GM21576 (cell line): ENCODE results near the gene MTHFD2.
A peak's percentile ranks its signal among the peaks of the same experiment; 100 is the strongest.
"Not testable (repeated sequence)": the region's sequence is repeated elsewhere in the genome, so short reads cannot be mapped to it uniquely, and the experiment has no call there.

ENCODE experiments used
- ATAC-seq: cut with Tn5 transposase; IDR thresholded peaks from one replicate; pipeline ENCODE4 v1.9.1; 2021; ENCODE audit warnings: mild to moderate bottlenecking, moderate library complexity; ENCODE audit not compliant: unreplicated experiment

MTHFD2 gene

DNA sequence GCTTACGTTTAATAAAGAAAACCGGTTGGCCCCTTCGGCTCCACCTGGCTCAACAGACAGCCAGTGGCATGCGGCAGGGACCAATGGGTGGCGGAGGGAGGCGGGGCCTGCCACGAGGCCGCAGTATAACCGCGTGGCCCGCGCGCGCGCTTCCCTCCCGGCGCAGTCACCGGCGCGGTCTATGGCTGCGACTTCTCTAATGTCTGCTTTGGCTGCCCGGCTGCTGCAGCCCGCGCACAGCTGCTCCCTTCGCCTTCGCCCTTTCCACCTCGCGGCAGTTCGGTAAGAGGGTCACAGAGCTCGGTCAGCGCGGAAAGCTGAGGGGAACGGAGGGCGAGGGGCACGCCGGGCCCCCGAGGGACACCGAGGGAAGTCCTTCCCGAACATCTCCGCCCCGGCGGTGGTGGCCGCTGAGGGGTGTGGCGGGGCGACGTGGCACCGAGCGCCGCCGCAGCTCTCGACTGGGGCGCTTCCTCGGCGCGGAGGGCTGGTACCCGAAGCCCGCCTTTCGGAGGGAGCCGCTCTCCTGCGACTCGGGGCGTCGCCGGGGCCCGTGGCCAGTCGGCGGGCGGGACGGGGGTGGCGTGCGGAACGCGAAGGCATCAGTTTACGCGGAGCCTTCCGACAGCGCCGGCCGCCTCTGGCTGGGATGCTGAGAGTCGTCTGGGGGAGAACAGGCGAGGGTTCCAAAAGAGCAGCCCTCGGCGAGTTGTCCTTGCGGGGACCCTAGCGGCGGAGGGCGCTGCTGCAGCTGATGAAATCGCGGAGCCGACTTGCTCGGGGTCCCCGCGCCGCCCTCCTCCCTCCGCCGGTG is at the start of gene MTHFD2:
Gene MTHFD2 (plus strand): TSS at position 155 of the 814 bp plus-strand sequence. CDS start 27 bp downstream, at position 182.
- peak; percentile 87 for ATAC-seq

DNA sequence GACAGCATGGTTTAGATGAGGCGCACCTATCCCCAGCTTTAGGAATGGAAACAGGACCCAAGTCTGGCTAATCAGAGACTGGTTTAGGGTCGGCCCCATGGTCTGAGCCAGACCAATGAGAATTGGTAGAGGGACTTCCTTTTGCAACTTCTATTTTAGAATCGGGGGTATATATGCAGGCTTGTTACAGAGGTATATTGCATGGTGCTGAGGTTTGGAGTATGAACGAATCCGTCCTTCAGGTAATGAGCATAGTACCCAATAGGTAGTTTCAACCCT is 49.2 kb upstream of the MTHFD2 start:
- ATAC-seq = no peak

DNA sequence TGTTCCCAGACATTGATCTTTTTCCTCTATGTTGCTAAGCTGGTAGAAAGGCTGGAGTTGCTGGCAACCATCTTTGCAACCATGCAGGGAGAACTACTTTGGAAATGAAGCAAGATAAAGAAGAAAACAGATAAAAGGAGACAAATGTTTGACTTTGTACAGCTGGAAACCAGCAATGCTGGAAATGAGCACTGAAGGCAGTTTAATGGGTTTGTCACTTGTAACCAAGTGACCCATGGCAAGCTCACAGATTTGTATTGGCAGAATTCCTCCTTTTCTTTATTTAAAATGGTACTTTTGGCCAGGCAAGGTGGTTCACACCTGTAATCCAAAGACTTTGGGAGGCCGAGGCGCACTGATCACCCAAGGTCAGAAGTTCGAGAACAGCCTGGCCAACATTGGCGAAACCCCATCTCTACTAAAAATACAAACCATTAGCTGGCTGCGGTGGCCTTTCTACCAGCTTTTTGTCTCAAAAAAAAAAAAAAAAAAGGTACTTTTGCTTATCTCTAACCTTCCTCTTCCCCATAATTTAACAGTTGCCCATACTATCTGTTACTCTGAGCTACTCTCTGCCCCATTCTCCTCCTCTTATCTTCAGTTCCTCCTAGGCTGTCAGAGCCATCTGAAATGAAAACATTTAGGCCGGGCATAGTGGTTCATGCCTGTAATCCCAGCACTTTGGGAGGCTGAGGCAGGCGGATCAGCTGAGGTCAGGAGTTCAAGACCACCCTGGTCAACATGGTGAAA is 48.7 kb upstream of the MTHFD2 start:
- ATAC-seq = no peak

DNA sequence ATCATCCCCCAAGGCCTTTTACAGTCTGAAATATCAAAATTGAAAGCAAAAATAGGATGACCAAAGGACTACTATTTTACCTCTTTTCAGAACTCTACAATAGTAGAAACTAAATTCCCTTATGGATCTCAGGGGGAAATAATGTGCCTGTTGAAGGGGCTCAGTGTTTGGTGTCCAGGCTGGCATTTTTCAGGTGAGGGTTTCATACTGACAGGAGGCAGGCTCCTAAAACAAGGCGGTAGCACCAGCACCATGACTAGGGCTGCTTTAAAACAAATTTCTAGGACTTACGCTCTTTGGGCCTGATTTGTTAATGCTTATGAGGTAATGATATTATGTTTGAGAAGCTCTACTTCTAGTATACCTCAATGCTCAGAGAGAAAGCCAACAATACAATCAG is 45.5 kb upstream of the MTHFD2 start:
- no peak for ATAC-seq

DNA sequence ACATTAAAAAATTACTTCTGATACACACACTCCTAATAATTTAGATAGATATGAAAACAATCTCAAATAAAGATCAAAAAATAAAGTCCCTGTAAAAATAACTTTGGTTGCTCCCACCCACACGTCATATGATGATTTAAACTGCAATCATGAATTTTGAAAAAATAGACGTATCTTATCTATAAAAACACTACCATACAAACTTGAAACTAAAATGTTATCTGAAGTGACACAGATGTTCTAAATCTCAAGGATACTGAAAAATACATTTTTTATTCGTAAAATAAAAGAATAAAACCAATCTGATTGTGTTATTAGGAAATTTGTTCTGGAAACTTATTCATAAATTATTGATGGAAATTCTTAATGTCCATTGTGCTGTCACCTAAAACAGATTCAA is 42.6 kb upstream of the MTHFD2 start:
- no peak for ATAC-seq

DNA sequence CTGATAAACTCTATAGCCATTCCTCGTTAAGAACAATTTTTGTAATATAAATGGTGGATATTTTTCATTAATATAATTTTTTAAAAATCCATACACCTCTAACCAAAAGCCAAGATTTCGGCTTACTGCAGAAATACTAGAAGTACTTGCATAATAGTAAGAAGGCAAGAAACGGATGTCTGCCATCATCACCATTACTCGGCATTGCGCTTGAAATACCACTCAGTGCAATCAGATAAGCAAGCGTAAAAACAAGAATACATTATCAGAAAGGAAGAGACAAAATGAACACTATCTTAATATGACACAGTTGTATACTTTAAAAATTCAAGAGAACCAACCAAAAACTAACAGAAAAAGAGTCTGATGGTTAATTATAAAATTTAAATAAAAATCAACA is 35.5 kb upstream of the MTHFD2 start:
- ATAC-seq = no peak

DNA sequence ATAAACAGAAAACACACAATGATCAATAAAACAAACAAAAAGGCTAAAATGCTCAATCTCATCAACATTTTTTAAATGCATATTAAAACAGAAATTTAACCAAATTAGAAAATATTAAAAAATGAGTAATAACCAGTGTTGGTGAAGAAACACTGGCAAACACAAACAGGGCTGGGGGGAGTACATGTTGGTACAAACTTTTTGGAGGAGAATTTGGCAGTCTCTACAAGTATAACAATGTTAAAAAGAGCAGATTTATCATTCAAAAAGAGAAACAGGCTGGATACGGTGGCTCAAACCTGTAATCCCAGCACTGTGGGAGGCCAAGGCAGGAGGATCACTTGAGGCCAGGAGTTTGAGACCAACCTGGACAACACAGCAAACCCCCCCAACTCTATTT is 33.7 kb upstream of the MTHFD2 start:
- no peak for ATAC-seq

DNA sequence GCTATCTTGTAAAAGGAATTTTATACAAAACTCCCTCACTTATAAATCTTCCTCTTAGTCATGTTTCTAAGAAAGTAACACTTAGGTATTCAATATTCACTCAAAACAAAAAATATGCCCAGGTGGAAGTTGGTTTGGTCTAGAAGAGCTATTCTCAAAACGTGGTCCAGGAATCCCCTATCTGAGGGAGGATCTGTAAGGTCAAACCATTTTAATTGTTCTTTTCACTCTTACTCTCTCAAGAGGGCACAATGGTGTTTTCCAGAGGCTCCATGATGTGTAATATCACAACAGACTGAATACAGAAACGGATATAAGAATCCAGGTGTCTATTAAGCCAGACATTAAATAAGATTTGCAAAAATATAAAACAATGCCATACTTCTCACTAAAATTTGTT is 29.7 kb upstream of the MTHFD2 start:
- ATAC-seq = no peak

DNA sequence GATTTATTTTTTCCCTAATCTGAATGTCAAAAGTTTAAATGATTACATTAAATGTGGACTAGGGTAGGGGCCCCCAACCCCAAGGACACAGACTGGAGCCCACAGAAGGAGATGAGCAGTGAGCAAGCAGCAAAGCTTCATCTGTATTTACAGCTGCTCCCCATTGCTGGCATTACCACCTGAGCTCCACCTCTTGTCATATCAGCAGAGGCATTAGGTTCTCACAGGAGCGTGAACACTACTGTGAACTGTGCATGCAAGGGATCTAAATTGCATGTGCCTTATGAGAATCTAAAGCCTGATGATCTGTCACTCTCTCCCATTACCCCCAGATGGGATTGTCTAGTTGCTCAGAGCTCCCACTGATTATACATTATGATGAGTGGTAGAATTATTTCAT is 23.5 kb upstream of the MTHFD2 start:
- ATAC-seq = no peak

DNA sequence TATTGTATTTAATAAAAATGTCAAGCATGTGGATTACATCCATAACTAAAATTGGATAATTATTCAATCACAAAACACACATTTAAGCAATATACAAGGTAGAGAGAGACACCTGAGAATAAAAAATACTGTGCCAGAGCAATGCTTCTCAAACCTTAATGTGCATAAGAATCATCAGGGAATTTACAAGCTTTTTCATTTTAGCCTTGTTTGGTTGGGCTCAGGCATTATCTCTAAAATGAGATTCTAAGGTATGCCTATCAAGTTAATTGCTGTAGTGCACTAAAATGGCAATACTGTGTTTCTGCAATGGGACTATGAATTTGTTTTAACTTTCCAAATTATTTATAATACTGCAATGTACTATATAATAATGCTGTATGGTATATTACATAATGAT is 20.7 kb upstream of the MTHFD2 start:
- ATAC-seq = no peak

DNA sequence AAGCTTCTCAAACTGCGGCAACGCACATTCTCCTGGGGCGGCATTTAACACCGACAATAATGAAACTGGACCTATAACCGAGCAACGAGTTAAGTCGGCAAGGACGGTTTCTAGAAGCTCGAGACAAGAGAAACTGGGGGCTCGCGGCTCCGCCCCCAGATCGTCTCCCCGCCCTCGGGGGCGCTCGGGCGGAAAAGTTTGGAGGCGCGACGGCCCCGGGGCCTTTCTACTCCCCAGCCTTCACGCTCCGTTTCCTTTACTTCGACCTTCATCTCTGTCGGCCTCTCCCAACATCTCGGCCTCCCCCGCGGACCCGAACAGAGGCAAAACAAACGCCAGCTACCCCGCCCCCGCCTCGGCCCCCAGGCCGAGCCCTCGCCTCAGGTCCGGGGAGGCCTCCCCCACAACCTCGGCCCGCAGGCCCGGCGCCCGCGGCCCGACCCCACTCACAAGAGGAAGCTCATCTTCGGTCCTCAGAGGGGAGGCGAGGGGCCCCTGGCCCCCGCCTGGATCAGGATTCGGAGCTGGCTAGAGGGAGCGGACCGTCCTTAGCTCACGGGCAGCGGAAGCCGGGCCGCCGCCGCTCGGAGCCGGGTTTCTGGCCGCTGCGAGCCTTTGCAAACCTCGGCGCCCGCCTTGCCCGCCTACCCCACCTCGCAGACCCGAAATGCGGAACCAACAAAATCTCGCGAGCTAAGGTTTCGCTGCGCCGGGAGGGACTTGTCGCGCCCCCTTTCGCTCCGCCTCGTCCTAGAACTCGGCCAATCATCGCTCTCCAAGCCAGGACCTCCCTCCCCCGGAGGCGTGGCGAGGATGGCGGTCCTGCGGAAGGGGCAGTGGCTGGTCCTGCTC is 20.0 kb upstream of the MTHFD2 start, which contains the start of gene MOB1A:
Gene MOB1A (minus strand): TSS at position 669 of the 852 bp plus-strand sequence. CDS start 205 bp downstream, at position 464.
- peak; percentile 74 for ATAC-seq

DNA sequence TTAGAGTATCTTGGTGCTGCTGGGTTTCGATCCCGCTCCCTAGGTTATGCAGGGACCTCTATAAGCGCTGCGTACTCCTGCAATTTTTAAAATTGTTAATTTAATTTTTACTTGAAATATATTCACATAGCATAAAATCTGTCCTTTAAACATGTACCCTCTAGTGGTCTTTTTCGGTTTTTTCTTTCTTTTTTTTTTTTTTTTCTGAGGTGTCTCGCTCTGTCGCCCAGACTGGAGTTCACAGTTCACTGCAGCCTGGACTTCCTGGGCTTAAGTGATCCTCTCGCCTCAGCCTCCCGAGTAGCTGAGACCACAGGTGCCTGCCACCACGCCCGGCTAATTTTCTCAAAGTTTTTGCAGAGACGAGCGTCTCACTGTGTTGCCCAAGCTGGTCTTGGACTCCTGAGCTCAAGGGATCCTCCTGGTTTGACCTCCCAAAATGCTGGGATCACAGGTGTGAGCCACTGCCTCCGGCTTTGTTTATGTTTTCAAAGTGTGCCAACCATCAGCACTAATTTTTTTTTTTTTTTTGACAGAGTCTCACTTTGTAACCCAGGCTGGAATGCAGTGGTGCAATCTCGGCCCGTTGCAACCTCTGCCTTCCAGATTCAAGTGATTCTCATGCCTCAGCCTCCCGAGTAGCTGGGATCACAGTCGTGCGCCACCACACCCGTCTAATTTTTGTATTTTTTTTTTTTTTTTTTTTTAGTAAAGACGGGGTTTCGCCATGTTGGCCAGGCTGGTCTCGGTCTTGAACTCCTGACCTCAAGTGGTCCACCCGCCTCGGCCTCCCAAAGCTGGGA is 19.2 kb upstream of the MTHFD2 start:
- peak; percentile 3 for ATAC-seq

DNA sequence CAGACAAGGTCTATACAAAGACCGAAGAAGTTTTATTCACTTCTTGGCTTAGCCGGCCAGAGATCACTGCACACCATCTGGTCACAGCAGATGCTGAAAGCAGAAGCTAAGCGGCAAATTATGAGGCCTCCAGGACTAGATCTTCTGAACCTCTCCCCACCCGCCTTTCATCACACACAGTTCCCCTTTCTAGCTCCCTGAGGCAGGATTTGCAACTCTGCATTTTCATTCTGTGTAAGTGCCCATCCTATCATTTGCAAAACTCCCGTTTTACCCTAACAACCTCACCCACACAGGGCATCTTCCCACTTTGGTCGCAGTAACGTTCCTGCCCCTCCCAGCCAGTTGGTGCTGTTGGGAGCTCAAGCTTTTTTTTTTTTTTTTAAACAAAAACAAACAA is 16.7 kb upstream of the MTHFD2 start:
- ATAC-seq = peak; percentile 35

DNA sequence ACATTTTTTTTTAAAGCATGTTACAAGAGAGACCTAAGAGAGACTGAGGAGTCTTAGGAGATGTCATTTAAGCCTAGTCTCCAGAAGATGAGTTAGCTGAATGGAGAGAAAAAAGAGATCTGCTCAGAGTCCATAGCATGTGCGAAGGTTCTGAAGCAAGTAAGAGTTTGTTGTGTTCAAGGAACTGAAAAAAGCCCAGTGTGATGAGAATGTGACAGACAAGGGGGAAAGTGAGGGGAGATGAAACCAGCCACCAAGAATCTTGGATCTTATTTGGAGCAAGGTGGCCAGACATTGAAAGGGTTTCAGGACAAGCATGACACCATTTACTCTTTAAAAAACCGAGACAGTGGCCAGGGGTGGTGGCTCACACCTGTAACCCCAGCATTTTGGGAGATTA is 14.5 kb upstream of the MTHFD2 start:
- ATAC-seq = no peak

DNA sequence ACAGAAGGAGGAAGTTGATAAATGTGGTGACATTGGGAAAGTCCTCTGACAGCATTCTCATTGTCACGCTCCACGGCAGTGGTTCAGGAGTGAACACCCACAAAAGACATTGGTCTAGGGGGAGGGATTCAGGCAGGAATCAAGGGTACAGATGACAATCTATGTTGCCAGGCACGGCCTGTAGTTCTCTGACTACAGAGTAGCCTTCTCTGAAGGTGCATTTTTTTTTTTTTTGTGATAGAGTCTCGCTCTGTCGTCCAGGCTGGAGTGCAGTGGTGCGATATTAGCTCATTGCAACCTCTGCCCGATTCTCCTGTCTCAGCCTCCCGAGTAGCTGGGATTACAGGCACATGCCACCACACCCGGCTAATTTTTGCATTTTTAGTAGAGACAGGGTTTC is 12.4 kb upstream of the MTHFD2 start:
- peak; percentile 48 for ATAC-seq

DNA sequence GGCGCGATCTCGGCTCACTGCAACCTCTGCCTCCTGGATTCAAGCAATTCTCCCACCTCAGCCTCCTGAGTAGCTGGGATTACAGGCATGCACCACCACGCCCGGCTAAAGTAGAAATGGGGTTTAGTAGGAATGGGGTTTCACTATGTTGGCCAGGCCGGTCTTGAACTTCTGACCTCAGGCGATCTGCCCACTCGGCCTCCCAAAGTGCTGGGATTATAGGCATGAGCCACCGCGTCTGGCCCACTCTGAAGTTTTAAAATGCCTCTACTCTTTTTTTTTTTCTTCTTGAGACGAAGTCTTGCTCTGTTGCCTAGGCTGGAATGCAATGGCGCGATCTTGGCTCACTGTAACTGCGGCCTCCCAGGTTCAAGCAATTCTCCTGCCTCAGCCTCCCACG is 11.7 kb upstream of the MTHFD2 start:
- not testable (repeated sequence) for ATAC-seq

DNA sequence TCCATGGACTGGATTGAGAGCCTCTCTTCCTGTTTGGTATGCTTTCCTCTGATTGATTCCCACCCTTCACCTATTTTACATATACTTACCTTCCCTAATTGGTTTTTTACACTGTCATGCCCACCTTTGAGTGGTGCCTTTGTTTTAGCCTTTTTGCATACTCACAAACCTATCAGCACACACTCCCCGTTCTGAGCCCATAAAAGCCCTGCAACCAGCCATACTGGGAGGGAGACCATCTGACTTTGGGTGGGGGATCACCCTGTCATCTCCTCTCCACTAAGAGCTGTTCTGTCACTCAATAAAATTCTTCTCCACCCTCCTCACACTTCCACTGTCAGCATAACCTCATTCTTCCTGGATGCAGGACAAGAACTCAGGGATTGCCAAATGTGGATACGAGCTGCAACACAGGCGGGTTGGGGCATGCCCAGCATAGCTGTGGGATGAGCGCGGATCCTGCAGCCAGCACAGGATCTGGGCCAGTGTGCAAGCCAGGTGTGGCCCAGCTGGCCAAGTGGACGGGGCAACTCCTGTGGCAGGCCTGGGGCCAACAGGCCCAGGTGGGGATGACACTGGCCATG is 10.3 kb upstream of the MTHFD2 start:
- ATAC-seq = no peak

DNA sequence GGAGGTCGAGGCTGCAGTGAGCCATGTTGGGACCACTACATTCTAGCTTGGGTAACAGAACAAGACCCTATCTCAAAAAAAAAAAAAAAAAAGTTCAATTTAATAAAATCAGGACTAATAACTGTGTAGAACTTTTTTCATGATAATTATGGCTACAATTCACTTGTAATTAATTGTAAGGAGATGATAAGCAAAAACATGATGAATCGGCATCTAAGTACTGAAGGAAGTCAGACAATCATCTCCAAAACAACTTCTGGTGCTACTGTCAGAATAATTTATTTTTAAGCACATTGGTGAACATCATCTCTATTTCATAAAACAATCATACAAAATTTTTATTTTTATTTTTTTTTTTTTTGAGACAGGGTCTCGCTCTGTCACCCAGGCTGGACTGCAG is 9.7 kb upstream of the MTHFD2 start:
- ATAC-seq = no peak

DNA sequence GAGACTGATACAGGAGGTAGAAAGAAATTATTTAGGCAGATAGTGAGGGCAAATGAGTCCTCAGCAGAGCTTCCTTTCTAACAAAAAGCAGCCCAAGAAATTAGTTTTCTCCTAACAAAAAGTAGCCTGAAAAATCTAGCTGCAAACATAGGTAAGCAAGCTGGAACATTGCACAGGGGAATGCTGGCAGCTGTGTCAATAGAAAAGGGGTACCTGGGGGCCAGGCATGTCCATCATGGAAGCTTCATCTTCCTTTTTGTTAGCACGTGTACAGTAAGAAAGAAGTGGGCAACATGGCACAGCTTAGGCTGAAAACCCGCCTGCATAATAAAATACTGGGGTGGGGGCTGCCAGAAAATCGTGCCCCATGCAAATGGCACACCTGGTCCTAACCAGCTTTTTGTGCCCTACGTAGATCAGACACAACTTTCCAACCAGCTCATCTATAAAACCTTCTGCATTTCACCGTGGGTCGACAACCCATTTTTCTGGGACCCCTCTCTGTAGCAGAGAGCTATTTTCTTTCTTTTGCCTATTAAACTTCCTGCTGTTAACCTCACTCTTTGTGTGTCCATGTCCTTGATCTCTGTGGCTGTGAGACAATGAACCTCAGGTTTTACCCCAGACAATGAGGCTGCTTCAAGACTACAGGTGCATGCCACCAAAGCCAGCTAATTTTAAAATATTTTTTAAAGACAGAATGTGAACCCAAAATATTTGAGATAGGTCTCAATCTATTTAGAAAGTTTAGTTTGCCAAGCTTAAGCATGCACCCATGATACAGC is 6.6 kb upstream of the MTHFD2 start:
- no peak for ATAC-seq

DNA sequence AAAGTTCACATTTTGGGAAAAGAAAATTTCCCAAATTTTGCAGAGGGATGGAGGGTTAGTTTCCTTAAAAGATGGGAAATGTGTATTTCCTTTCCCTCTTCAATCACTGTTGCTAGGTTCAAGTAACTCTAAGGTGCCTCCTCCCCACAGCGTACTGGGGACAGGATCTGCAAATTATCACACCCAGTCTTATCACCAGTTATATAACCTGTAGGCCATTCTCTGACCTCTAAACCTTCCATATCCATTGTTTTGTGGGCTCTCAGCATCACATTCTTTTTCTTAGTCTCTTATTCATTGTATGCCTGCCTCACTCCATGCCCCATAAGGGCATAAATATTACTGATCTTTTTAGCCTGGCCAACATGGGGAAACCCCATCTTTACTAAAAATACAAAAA is 3.6 kb upstream of the MTHFD2 start:
- no peak for ATAC-seq
